H9 (cell line): ENCODE data around the gene SKP2. TPM values are rescaled to one million over a fixed set of nuclear protein-coding genes. Genes with fewer than 3 reads are reported as not detected.

Experiments
- DNase-seq: peaks from one replicate; pipeline ENCODE4 v3.0.0-alpha.2; 2017
- H2AFZ ChIP-seq: one replicate; pipeline ENCODE4 v1.6.1; 2013; ENCODE audit warnings: mild to moderate bottlenecking, low read length, control low read depth, moderate library complexity
- H2AK5ac ChIP-seq: 2 replicates; pipeline ENCODE4 v1.6.1; 2013; ENCODE audit warnings: low read length, control low read depth, mixed read lengths; ENCODE audit not compliant: insufficient read length
- H2BK120ac ChIP-seq: one replicate; pipeline ENCODE4 v1.6.1; 2013; ENCODE audit warnings: low read depth, mild to moderate bottlenecking, low read length, control low read depth, inconsistent platforms; ENCODE audit not compliant: poor library complexity, severe bottlenecking
- H2BK12ac ChIP-seq: 2 replicates; pipeline ENCODE4 v1.6.1; 2013; ENCODE audit warnings: low read length, control low read depth, mixed read lengths, low read depth; ENCODE audit not compliant: insufficient read length
- H2BK15ac ChIP-seq: 2 replicates; pipeline ENCODE4 v1.6.1; 2013; ENCODE audit warnings: low read depth, low read length, control low read depth
- H2BK20ac ChIP-seq: one replicate; pipeline ENCODE4 v1.6.1; 2013; ENCODE audit warnings: low read depth, mild to moderate bottlenecking, low read length, control low read depth, inconsistent platforms; ENCODE audit not compliant: poor library complexity, severe bottlenecking
- H2BK5ac ChIP-seq: 2 replicates; pipeline ENCODE4 v1.6.1; 2013; ENCODE audit warnings: low read length, control low read depth, mixed read lengths; ENCODE audit not compliant: insufficient read length
- H3K14ac ChIP-seq: 2 replicates; pipeline ENCODE4 v1.6.1; 2013; ENCODE audit warnings: low read length, control low read depth; ENCODE audit not compliant: insufficient read depth
- H3K18ac ChIP-seq: 2 replicates; pipeline ENCODE4 v1.6.1; 2013; ENCODE audit warnings: low read depth, mild to moderate bottlenecking, mixed read lengths, low read length, control low read depth; ENCODE audit not compliant: insufficient read length
- H3K23ac ChIP-seq: 2 replicates; pipeline ENCODE4 v1.6.1; 2013; ENCODE audit warnings: low read length, control low read depth, mixed read lengths, low read depth; ENCODE audit not compliant: insufficient read length
- H3K23me2 ChIP-seq: 2 replicates; pipeline ENCODE4 v1.6.1; 2013; ENCODE audit warnings: low read depth, mild to moderate bottlenecking, mixed read lengths, low read length, control low read depth; ENCODE audit not compliant: insufficient read length, poor library complexity, severe bottlenecking
- H3K27ac ChIP-seq: 2 replicates; pipeline ENCODE4 v1.5.1; 2013; ENCODE audit warnings: low read length, control low read depth, mixed read lengths, low read depth; ENCODE audit not compliant: insufficient read length
- H3K27me3 ChIP-seq: 2 replicates; pipeline ENCODE4 v1.6.1; 2013; ENCODE audit warnings: low read length, control low read depth, inconsistent platforms; ENCODE audit not compliant: insufficient read depth
- H3K4ac ChIP-seq: 2 replicates; pipeline ENCODE4 v1.6.1; 2013; ENCODE audit warnings: low read depth, mild to moderate bottlenecking, control low read depth, inconsistent platforms, low read length, moderate library complexity
- H3K4me1 ChIP-seq: 2 replicates; pipeline ENCODE4 v1.6.1; 2013; ENCODE audit warnings: low read length, control low read depth, inconsistent platforms; ENCODE audit not compliant: insufficient read depth
- H3K4me2 ChIP-seq: 2 replicates; pipeline ENCODE4 v1.6.1; 2013; ENCODE audit warnings: low read length, control low read depth, mixed read lengths; ENCODE audit not compliant: insufficient read length, insufficient read depth
- H3K56ac ChIP-seq: 2 replicates; pipeline ENCODE4 v1.6.1; 2013; ENCODE audit warnings: low read depth, mild to moderate bottlenecking, mixed read lengths, low read length, control low read depth; ENCODE audit not compliant: insufficient read length
- H3K79me1 ChIP-seq: 2 replicates; pipeline ENCODE4 v1.6.1; 2013; ENCODE audit warnings: low read depth, mild to moderate bottlenecking, moderate library complexity, low read length, control low read depth, inconsistent platforms; ENCODE audit not compliant: insufficient read depth, poor library complexity, severe bottlenecking
- H3K79me2 ChIP-seq: 2 replicates; pipeline ENCODE4 v1.6.1; 2013; ENCODE audit warnings: low read length, control low read depth, inconsistent platforms; ENCODE audit not compliant: insufficient read depth
- H3K9ac ChIP-seq: 2 replicates; pipeline ENCODE4 v1.6.1; 2013; ENCODE audit warnings: low read length, control low read depth, mixed read lengths; ENCODE audit not compliant: insufficient read length; ENCODE audit errors: extremely low read depth
- H3K9me3 ChIP-seq: one replicate; pipeline ENCODE4 v1.6.1; 2013; ENCODE audit warnings: low read depth, low read length, inconsistent platforms; ENCODE audit not compliant: control insufficient read depth
- H3T11ph ChIP-seq: one replicate; pipeline ENCODE4 v1.6.1; 2013; ENCODE audit warnings: mild to moderate bottlenecking, low read length, control low read depth, inconsistent platforms
- H4K20me1 ChIP-seq: one replicate; pipeline ENCODE4 v1.6.1; 2013; ENCODE audit not compliant: control insufficient read depth, insufficient read length, insufficient read depth
- H4K5ac ChIP-seq: 2 replicates; pipeline ENCODE4 v1.6.1; 2013; ENCODE audit warnings: low read depth, mild to moderate bottlenecking, mixed read lengths, low read length, control low read depth; ENCODE audit not compliant: insufficient read length
- H4K8ac ChIP-seq: replicated peaks from 2 replicates; pipeline ENCODE4 v1.6.1; 2013; ENCODE audit warnings: low read length, control low read depth, mixed read lengths, low read depth; ENCODE audit not compliant: insufficient read length
- H4K91ac ChIP-seq: 2 replicates; pipeline ENCODE4 v1.6.1; 2013; ENCODE audit warnings: low read depth, mild to moderate bottlenecking, moderate library complexity, mixed read lengths, low read length, control low read depth; ENCODE audit not compliant: insufficient read length
- H3K27ac Mint-ChIP-seq, 3 experiments: 2 replicates in 2 of 3; 3 replicates in 1 of 3; pipeline ENCODE4 v1.8.0; 2020 to 2021; ENCODE audit warnings: mixed read lengths in 3 of 3, mild to moderate bottlenecking in 1 of 3, moderate library complexity in 1 of 3
- H3K27me3 Mint-ChIP-seq: 2 replicates; pipeline ENCODE4 v1.8.0; 2021; ENCODE audit warnings: low read depth, mild to moderate bottlenecking, moderate library complexity, mixed read lengths
- H3K36me3 Mint-ChIP-seq, 3 experiments: 2 replicates in 2 of 3; 3 replicates in 1 of 3; pipeline ENCODE4 v1.8.0; 2020 to 2021; ENCODE audit warnings: low read depth in 3 of 3, mixed read lengths in 3 of 3; ENCODE audit not compliant: insufficient read depth in 1 of 3
- H3K4me1 Mint-ChIP-seq, 2 experiments: 2 replicates each; pipeline ENCODE4 v1.8.0; 2020; ENCODE audit warnings: mixed read lengths in 2 of 2
- H3K4me3 Mint-ChIP-seq, 2 experiments: 2 replicates in 1 of 2; 3 replicates in 1 of 2; pipeline ENCODE4 v1.8.0; 2020 to 2021; ENCODE audit warnings: mild to moderate bottlenecking in 2 of 2, mixed read lengths in 2 of 2, moderate library complexity in 1 of 2
- H3K9me3 Mint-ChIP-seq, 2 experiments: 2 replicates in 1 of 2; 3 replicates in 1 of 2; pipeline ENCODE4 v1.8.0; 2020; ENCODE audit warnings: mild to moderate bottlenecking in 2 of 2, mixed read lengths in 2 of 2, moderate library complexity in 1 of 2
- WGBS: extraction: QIAGEN DNeasy Blood & Tissue Kit; methylation state at CpG from one replicate; pipeline ENCODE4 v1.1.7; 2013; ENCODE audit warnings: missing lambda C conversion rate, low lambda C conversion rate, mixed read lengths; ENCODE audit not compliant: insufficient read length; ENCODE audit errors: extremely low coverage; 5-methylcytosine and 5-hydroxymethylcytosine counted together
- total RNA-seq: library from RNA; stranded (reverse); gene quantifications from 2 replicates; pipeline ENCODE4 v1.2.1, GENCODE V29; 2021
- TF ChIP-seq, protein P1 (sequence below): fragments of 200-600 bp; sonication (generic); conservative IDR thresholded peaks from 3 replicates; pipeline ENCODE4 v1.8.0; 2021; ENCODE audit warnings: antibody characterized with exemption, mild to moderate bottlenecking

SKP2 gene
- total RNA-seq, 1 experiment from 2014 or later, result 103 TPM

DNA sequence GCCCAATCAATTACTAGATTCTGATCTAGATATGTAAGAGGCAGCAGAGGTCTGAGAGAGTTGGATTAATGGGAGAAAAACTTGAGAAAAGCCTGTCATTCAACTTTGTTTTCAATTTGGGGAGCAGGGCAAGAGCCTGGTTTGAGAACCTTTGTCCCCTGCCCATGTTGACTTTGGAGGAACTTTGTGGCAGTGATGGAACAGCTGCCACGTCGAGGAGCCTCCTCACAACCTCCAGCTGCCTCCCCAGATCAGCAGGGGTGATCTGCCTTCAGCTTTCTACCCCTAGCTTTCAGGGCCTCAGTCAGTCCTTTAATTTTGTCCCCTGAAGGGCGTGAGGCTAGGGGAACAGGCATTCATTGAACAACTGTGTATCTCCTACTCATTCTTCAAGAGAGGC is 8.7 kb downstream of the SKP2 start:
- H2BK15ac ChIP-seq, result no peak overlapping the region
- H3K4me1 Mint-ChIP-seq, result peaks cover 0 to 11% of the 10 kb centered on the region in 2 experiments; a peak in 2 of 4 replicates
- peaks cover 45 to 78% (median 70%) of the 10 kb centered on the region in 3 experiments; a peak in 6 of 7 replicates for H3K36me3 Mint-ChIP-seq
- no peak overlapping the region for H3K14ac ChIP-seq
- H3K27ac ChIP-seq, result no peak overlapping the region
- no peak overlapping the region for H3K23ac ChIP-seq
- no peak overlapping the region for H3K9ac ChIP-seq
- no peaks in the 10 kb centered on the region for H3K23me2 ChIP-seq
- H3K56ac ChIP-seq, result no peak overlapping the region
- no peak overlapping the region for H3K27ac Mint-ChIP-seq
- no peak overlapping the region for H2AK5ac ChIP-seq
- no peak overlapping the region for H2BK20ac ChIP-seq
- no peak overlapping the region for H3K18ac ChIP-seq
- H3K9me3 ChIP-seq, result no peaks in the 10 kb centered on the region
- no peak overlapping the region for H3K4me2 ChIP-seq
- H4K91ac ChIP-seq, result no peak overlapping the region
- H3K79me1 ChIP-seq, result peaks cover 10% of the 10 kb centered on the region
- H3K4ac ChIP-seq, result no peak overlapping the region
- no peaks in the 10 kb centered on the region for H3K27me3 Mint-ChIP-seq
- H3K9me3 Mint-ChIP-seq, result no peaks in the 10 kb centered on the region
- no peak overlapping the region for H2BK120ac ChIP-seq
- H2BK5ac ChIP-seq, result no peak overlapping the region
- H3K79me2 ChIP-seq, result 0 out of 2 replicates have a peak, but pooled peaks cover 2% of the 10 kb centered on the region
- no peaks in the 10 kb centered on the region for H3K27me3 ChIP-seq
- TF ChIP-seq, protein P1, sequence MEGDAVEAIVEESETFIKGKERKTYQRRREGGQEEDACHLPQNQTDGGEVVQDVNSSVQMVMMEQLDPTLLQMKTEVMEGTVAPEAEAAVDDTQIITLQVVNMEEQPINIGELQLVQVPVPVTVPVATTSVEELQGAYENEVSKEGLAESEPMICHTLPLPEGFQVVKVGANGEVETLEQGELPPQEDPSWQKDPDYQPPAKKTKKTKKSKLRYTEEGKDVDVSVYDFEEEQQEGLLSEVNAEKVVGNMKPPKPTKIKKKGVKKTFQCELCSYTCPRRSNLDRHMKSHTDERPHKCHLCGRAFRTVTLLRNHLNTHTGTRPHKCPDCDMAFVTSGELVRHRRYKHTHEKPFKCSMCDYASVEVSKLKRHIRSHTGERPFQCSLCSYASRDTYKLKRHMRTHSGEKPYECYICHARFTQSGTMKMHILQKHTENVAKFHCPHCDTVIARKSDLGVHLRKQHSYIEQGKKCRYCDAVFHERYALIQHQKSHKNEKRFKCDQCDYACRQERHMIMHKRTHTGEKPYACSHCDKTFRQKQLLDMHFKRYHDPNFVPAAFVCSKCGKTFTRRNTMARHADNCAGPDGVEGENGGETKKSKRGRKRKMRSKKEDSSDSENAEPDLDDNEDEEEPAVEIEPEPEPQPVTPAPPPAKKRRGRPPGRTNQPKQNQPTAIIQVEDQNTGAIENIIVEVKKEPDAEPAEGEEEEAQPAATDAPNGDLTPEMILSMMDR, result no peak
- H2BK12ac ChIP-seq, result no peak overlapping the region
- H4K5ac ChIP-seq, result no peak overlapping the region
- H3K4me1 ChIP-seq, result no peaks in the 10 kb centered on the region
- no peaks in the 10 kb centered on the region for H4K20me1 ChIP-seq
- no peak overlapping the region for H3K4me3 Mint-ChIP-seq
- no peak overlapping the region for H2AFZ ChIP-seq
- no peak overlapping the region for H3T11ph ChIP-seq
- no peak overlapping the region for H4K8ac ChIP-seq
- no peak for DNase-seq
- no CpG with 5 or more reads among the region's 3 CpGs for WGBS
